Measurements from ENCODE around the gene SLC30A7. TPM values are rescaled to one million over a fixed set of nuclear protein-coding genes. Genes with fewer than 3 reads are reported as not detected.
"Not testable (repeated sequence)": the region's sequence is repeated elsewhere in the genome, so short reads cannot be mapped to it uniquely, and the experiment has no call there.

SLC30A7 gene
- total RNA-seq, 1 experiment from 2014 or later: 10.8 TPM

GRCh38 chr1:100952970-100953369 is 57.1 kb downstream of the SLC30A7 start:
- DNase-seq (ENCODE audit: low read depth); in situ Hi-C loops (cut with HindIII; ENCODE audit: low pct_unique_long_range_greater_than_20kb, low sequenced_read_pairs): not testable (repeated sequence)

DNA sequence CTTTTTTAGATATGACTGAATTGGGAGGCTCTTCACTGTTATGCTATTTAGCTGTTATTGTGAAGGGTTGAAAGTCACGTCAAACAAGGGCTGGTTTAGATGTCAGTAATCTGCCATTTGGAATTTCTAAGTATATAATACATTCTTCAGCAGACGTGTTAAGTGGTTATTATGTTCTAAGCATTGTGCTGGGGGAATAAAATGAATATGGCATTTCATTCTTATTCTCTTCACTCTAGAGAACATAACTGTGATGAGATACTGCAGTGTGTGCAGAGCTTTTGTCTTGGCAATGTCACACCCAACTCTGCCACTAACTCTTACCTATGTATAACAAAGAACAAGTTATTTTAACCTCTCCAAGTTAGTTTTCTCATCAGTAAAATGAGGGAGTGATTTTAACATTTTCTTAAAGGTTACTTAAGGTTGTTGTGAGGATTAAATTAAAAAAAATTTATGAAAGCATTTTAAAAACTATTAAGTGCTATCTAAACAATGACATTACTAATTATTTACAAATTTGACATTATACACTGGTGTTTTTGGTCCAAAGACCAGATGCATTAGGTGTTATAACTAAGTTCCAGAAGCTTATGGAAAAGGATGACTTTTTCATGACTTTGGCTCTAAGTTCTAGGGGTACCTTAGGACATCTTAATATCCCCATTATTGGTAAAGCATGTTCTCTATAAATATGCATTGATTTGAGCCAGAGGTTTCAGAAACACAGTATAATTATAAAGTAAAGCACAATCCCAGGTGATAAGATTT is 58.3 kb downstream of the SLC30A7 start:
- DNase-seq (ENCODE audit: low read depth): no peak
- in situ Hi-C loops (cut with HindIII; ENCODE audit: low pct_unique_long_range_greater_than_20kb, low sequenced_read_pairs): no loop called here

DNA sequence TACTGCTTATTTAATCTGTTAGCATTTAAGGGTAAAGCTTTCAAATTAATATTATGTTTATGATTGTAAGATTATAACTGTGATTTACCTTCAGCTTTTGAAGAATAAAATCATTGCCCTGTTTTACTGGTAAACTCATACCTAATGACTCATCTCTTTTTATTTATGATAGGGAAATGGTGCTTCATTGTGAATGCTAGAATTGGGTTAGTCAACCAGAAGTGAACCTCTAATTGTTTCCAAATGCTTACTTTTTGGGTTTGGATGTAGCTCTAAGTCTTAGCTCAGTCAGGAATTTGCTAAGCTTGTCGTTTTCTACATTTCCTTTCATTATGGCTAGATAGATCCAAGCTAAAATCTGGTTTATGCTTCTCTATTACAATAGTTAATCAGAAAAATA is 59.4 kb downstream of the SLC30A7 start:
- no peak for DNase-seq (ENCODE audit: low read depth)
- in situ Hi-C loops (cut with HindIII; ENCODE audit: low pct_unique_long_range_greater_than_20kb, low sequenced_read_pairs): no loop called here

- no peak for DNase-seq (ENCODE audit: low read depth)
- in situ Hi-C loops (cut with HindIII; ENCODE audit: low pct_unique_long_range_greater_than_20kb, low sequenced_read_pairs): no loop called here
These were observed 63.7 kb downstream of the SLC30A7 start for GRCh38 chr1:100959502-100960060.

DNA sequence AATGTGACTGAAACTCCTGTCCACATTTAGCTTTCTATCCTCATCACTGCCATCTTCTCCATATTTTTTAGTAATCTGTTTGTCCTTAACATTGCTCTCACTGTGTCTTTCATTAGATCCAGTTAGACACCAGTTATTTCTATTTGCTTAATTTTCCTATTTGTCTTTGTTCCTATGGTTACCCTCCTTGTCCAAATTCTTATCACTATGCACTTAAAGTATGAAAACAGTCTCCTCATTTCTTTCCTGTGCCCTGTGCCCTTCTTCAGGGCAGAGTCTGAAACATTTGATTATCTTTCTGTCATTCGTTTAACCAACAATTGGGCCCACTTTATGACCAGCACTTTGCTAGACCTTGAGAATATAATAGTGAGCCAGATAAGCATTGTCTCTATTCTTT is 64.2 kb downstream of the SLC30A7 start:
- no peak for DNase-seq (ENCODE audit: low read depth)
- in situ Hi-C loops (cut with HindIII; ENCODE audit: low pct_unique_long_range_greater_than_20kb, low sequenced_read_pairs): no loop called here

DNA sequence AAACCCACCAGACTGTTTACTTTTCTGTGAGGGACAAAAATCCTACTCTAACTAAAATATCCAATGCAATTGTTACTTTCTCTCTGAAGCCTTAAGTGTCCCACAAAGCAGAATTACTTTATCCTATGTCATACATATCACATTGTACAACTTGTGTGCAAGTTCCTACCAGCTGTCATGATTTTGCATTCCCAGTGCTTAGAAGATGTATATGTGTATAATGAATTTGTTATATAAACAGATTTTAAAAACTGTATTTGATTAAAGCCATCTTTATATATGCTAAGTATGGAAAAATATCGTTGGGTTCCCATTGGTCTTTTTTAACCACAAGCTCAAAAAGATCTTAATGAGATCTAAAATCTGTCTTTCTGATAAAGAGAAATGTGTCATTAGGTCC is 72.7 kb downstream of the SLC30A7 start:
- in situ Hi-C loops (cut with HindIII; ENCODE audit: low pct_unique_long_range_greater_than_20kb, low sequenced_read_pairs): no loop called here
- no peak for DNase-seq (ENCODE audit: low read depth)

DNA sequence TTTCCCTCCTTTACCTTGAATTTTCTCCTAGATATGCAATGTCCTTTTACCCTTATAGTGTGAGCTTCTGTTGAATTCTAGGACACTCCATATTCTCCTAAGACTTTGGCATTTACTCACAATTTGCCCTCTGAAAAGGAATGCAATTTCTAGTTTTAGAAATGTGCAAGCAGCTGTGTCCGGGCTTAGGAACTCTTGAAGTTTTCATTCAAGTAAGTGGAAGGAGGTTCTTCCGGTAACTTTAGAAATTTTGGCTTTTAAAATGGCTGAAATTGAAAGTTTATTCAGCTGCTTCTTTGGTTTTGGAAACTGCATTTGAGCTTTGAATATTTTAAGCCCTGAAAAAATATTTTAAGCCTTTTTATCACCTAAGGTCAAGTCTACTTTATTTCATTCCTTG is 73.4 kb downstream of the SLC30A7 start:
- DNase-seq (ENCODE audit: low read depth): no peak
- in situ Hi-C loops (cut with HindIII; ENCODE audit: low pct_unique_long_range_greater_than_20kb, low sequenced_read_pairs): no loop called here

GRCh38 chr1:100971021-100971420 is 75.1 kb downstream of the SLC30A7 start:
- in situ Hi-C loops (cut with HindIII; ENCODE audit: low pct_unique_long_range_greater_than_20kb, low sequenced_read_pairs): no loop called here
- DNase-seq (ENCODE audit: low read depth): no peak

DNA sequence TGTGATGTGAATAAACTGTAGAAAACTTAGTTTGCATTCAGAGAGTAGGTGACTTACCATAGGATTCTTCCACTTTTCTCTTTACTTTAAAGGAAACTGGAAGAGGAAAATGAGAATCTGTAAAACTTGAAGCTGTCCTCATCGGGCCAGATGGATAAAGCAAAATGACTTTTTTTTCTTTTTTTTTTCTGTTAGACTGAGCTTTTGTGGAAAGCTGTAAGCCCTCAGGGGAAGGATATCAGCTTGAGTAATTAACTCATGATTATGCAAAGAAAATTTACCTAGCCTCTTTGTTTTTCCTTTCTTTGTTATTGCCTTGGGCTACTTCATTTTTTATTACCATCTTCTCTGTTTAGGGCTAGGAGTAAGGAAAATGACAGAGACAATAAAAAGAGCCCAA is 76.3 kb downstream of the SLC30A7 start:
- DNase-seq (ENCODE audit: low read depth): no peak
- in situ Hi-C loops (cut with HindIII; ENCODE audit: low pct_unique_long_range_greater_than_20kb, low sequenced_read_pairs): no loop called here

DNA sequence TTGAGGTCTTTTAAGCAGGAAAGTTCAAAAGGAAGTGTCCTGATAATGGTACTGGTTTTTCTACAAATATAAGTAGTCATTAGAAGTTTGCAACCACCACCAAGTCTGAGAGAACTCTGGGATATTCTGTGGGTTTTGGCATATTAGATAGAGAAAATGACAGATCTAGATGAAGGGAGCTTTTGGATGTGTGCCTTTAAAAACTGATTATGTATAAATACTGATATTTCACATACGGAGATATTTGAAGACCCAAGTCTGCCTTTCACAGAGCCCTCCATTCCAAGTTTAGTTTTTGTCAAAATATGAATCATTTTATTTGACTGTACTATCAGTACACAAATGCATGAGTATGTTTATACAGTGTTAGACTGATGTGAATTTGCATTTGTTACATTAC is 81.0 kb downstream of the SLC30A7 start:
- DNase-seq (ENCODE audit: low read depth): no peak
- in situ Hi-C loops (cut with HindIII; ENCODE audit: low pct_unique_long_range_greater_than_20kb, low sequenced_read_pairs): no loop called here

DNA sequence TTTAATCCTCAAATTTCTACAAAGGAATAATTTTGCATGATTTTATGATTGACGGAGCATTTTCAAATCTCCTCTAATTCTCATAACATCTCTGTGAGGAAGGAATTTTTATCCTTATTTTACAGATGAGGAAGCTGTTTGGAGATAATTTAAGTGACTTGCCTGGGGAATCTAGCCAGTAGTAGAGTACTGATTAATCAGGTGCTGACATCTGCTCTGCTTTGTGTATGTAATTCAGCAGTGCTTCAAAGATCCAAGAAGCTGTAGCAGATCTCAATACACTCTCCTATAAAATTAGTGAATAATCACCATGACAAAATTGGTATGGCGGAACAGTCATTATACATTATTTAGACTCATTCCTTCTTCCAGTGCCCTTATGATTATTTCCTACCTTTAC is 83.7 kb downstream of the SLC30A7 start:
- DNase-seq (ENCODE audit: low read depth): no peak

DNA sequence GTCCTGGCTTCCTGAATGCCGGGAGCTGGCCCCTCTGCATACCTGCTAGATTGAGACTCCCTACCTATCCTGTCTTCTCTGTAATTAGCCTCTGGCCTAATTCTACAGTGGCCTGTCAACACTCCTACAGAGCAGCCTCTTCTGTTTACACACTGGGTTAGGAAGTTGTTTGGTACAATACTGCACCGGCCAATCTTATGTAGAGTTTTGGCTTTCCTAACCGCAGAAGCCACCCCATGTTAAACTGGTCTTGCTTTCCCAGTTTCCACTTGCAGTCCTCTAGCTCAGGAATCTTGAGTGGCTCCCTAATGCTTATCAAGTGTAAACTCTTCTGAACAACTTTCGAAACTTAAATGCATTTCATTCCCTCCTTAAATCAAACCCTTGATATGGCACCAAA is 86.9 kb downstream of the SLC30A7 start:
- no peak for DNase-seq (ENCODE audit: low read depth)
- in situ Hi-C loops (cut with HindIII; ENCODE audit: low pct_unique_long_range_greater_than_20kb, low sequenced_read_pairs): no loop called here

More for the DNA sequence above, 83.7 kb downstream of the SLC30A7 start:
- in situ Hi-C loops (cut with HindIII; ENCODE audit: low pct_unique_long_range_greater_than_20kb, low sequenced_read_pairs): no loop called here

DNA sequence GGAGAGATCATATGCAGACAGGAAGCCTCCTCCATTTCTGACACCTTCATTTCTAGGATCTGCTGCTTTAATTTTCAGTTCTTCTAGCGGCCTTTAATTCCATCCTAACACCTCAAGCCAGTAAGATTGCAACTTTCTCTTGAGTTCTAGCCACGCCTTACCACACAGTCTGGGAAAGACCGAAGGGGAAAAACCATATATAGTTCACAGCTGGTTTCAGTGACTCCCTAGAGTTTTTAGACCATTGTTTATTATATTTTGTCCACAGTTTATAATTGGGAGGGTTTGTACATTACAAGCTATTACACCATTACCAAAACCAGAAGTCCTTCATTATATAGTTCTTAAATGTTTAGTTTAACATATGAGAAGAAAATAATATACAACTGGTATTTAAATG is 92.2 kb downstream of the SLC30A7 start:
- in situ Hi-C loops (cut with HindIII; ENCODE audit: low pct_unique_long_range_greater_than_20kb, low sequenced_read_pairs): no loop called here

DNA sequence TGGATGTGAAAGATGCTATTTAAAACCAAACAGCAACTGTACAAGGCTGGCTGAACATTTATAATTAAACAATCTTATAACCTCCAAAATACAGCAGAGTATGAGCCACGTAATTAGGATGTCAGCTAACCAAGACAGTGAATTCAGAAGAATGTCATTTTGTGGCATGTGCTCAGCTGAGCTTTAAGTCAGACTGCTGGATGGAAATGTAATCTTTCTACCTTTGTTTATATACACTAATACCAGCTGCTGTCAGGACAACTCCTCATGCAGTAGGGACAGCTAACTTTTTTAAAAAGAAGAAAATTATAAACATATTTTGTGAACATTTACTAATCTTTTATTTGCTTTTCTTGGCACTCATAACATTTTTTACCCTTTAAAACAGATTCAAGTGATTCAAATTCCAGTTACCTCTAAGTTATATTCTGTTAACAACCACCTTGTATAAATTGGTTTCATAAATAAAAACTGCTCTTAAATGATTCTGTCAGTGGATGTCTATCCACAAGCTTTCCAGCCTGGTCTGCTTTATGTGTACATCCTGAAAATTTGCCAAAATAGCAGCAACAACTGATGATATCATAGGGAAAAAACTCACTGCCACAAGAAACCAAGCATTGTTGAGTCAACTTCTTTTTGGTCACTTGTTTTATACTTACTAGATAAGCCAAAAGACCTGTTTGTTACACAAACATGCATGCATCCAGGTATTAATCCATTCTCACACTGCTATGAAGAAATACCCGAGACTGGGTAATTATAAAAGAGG is 93.6 kb downstream of the SLC30A7 start:
- no peak for DNase-seq (ENCODE audit: low read depth)

More for the DNA sequence above, 92.2 kb downstream of the SLC30A7 start:
- no peak for DNase-seq (ENCODE audit: low read depth)

GRCh38 chr1:100995198-100995988 is 99.5 kb downstream of the SLC30A7 start:
- no peak for DNase-seq (ENCODE audit: low read depth)
- in situ Hi-C loops (cut with HindIII; ENCODE audit: low pct_unique_long_range_greater_than_20kb, low sequenced_read_pairs): no loop called here

More for the DNA sequence above, 93.6 kb downstream of the SLC30A7 start:
- in situ Hi-C loops (cut with HindIII; ENCODE audit: low pct_unique_long_range_greater_than_20kb, low sequenced_read_pairs): no loop called here

DNA sequence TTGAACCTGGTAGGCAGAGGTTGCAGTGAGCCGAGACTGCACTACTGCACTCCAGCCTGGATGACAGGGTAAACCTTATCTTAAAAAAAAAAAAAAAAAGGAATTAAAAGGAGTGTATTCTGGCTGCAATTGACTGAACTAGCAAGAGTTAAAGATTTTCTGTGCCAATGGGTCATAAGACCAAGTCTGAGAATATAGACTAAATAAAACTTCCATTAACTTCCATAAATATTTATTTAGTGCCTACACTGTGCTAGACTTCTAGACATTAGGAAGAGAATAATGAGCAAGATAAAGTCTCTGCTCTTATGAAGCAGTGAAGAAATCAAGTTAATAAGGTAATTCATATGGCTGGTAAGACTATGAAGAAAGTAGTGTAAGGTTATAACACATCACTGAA is 102.5 kb downstream of the SLC30A7 start:
- in situ Hi-C loops (cut with HindIII; ENCODE audit: low pct_unique_long_range_greater_than_20kb, low sequenced_read_pairs): no loop called here
- no peak for DNase-seq (ENCODE audit: low read depth)

DNA sequence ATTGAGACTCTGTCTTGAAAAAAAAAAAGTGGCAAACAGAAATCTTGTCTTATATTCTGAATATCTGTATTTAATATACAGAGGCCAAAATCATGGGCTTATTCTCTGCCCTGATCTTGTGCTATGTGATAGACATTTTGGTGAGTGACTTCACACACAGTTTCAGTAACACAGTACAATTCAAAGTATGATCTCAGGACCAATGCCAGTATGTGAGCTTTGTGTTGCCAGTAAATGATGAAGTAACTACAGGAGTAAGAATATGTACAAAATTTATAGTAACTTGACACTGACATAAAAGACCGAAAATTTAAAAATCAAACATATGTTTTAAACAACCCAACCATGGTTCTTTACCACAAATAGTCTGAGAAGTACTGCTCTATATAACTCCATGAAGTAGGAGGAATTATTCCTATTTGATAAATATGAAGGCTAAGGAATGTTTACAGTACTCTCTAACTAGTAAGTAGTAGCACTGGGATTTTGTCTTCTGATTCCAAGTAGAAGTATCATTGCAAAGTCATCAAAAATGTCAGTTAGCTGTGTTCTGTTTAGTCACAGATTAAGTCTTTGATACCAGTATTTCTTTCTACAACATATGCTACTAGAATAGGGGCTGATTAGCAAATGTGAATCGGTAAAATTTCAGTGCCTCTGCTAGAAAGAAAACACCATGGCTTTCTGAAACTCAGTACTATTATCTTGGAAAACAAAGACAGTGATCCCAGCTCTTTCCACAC is 104.4 kb downstream of the SLC30A7 start:
- no peak for DNase-seq (ENCODE audit: low read depth)
- in situ Hi-C loops (cut with HindIII; ENCODE audit: low pct_unique_long_range_greater_than_20kb, low sequenced_read_pairs): no loop called here

DNA sequence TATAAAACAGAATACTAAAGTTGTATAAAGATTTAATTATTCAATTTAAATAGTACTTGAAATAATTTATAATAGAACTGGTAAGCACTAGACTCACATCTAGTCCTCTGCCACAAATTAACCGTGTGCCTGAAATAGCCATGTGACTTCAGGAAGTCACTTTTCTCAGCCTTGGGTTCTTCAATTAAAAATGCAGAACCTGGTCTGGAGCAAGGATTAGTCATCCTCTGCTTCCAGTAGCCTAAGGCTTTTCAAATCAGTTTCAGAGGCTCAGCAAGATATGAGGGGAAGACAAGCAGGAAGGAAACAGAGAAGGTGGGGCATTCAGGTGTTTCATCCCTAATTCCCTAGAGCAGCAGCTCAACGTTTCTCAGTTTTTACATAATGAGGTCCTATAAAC is 106.7 kb downstream of the SLC30A7 start:
- peak; percentile 12 for DNase-seq (ENCODE audit: low read depth)
- in situ Hi-C loops (cut with HindIII; ENCODE audit: low pct_unique_long_range_greater_than_20kb, low sequenced_read_pairs): no loop called here
